ENCODE measurements around the gene SLC35F3. TPM values are rescaled to one million over a fixed set of nuclear protein-coding genes. Genes with fewer than 3 reads are reported as not detected.

SLC35F3 gene
- polyA plus RNA-seq, 4 donors: 0.63 to 2.0 (median 0.72) TPM

GRCh38 chr1:233908092-233908491 is 3.6 kb downstream of the SLC35F3 start:
- DNase-seq (ENCODE audit: low read depth in 4 of 4, low spot score in 3 of 4): no peak

GRCh38 chr1:233909195-233909594 is 4.7 kb downstream of the SLC35F3 start:
- no peak for DNase-seq (ENCODE audit: low read depth in 4 of 4, low spot score in 3 of 4)

GRCh38 chr1:233912447-233912846 is 8.0 kb downstream of the SLC35F3 start:
- no peak for DNase-seq (ENCODE audit: low read depth in 4 of 4, low spot score in 3 of 4)

- DNase-seq (ENCODE audit: low read depth in 4 of 4, low spot score in 3 of 4): no peak
These were observed 8.4 kb downstream of the SLC35F3 start for GRCh38 chr1:233912909-233913308.

GRCh38 chr1:233916706-233917105 is 12.2 kb downstream of the SLC35F3 start:
- no peak for DNase-seq (ENCODE audit: low read depth in 4 of 4, low spot score in 3 of 4)

GRCh38 chr1:233919786-233920185 is 15.3 kb downstream of the SLC35F3 start:
- DNase-seq (ENCODE audit: low read depth in 4 of 4, low spot score in 3 of 4): no peak

- no peak for DNase-seq (ENCODE audit: low read depth in 4 of 4, low spot score in 3 of 4)
These were observed 23.6 kb downstream of the SLC35F3 start for GRCh38 chr1:233928123-233928522.

- no peak for DNase-seq (ENCODE audit: low read depth in 4 of 4, low spot score in 3 of 4)
These were observed 28.9 kb downstream of the SLC35F3 start for GRCh38 chr1:233933339-233933738.

- no peak for DNase-seq (ENCODE audit: low read depth in 4 of 4, low spot score in 3 of 4)
These were observed 30.9 kb downstream of the SLC35F3 start for GRCh38 chr1:233935297-233935868.

GRCh38 chr1:233936422-233936821 is 31.9 kb downstream of the SLC35F3 start:
- DNase-seq (ENCODE audit: low read depth in 4 of 4, low spot score in 3 of 4): no peak

GRCh38 chr1:233936842-233937241 is 32.4 kb downstream of the SLC35F3 start:
- no peak for DNase-seq (ENCODE audit: low read depth in 4 of 4, low spot score in 3 of 4)

GRCh38 chr1:233938476-233938875 is 34.0 kb downstream of the SLC35F3 start:
- DNase-seq (ENCODE audit: low read depth in 4 of 4, low spot score in 3 of 4): no peak

GRCh38 chr1:233939451-233939850 is 35.0 kb downstream of the SLC35F3 start:
- no peak for DNase-seq (ENCODE audit: low read depth in 4 of 4, low spot score in 3 of 4)

GRCh38 chr1:233940908-233941307 is 36.4 kb downstream of the SLC35F3 start:
- DNase-seq (ENCODE audit: low read depth in 4 of 4, low spot score in 3 of 4): no peak

GRCh38 chr1:233944601-233945000 is 40.1 kb downstream of the SLC35F3 start:
- DNase-seq (ENCODE audit: low read depth in 4 of 4, low spot score in 3 of 4): no peak

- no peak for DNase-seq (ENCODE audit: low read depth in 4 of 4, low spot score in 3 of 4)
These were observed 41.1 kb downstream of the SLC35F3 start for GRCh38 chr1:233945573-233945972.

- no peak for DNase-seq (ENCODE audit: low read depth in 4 of 4, low spot score in 3 of 4)
These were observed 41.5 kb downstream of the SLC35F3 start for GRCh38 chr1:233945979-233946378.

GRCh38 chr1:233946724-233947123 is 42.2 kb downstream of the SLC35F3 start:
- DNase-seq (ENCODE audit: low read depth in 4 of 4, low spot score in 3 of 4): no peak

- DNase-seq (ENCODE audit: low read depth in 4 of 4, low spot score in 3 of 4): no peak
These were observed 47.3 kb downstream of the SLC35F3 start for GRCh38 chr1:233951804-233952203.

- DNase-seq (ENCODE audit: low read depth in 4 of 4, low spot score in 3 of 4): no peak
These were observed 53.2 kb downstream of the SLC35F3 start for GRCh38 chr1:233957691-233958090.

- DNase-seq (ENCODE audit: low read depth in 4 of 4, low spot score in 3 of 4): no peak
These were observed 54.6 kb downstream of the SLC35F3 start for GRCh38 chr1:233959102-233959501.

GRCh38 chr1:233959971-233960370 is 55.5 kb downstream of the SLC35F3 start:
- no peak for DNase-seq (ENCODE audit: low read depth in 4 of 4, low spot score in 3 of 4)

- no peak for DNase-seq (ENCODE audit: low read depth in 4 of 4, low spot score in 3 of 4)
These were observed 55.9 kb downstream of the SLC35F3 start for GRCh38 chr1:233960386-233960785.

All from left renal pelvis (tissue), 4 donors.